GM18498 (cell line): ENCODE results near the gene FOXP2.

Experiments used
- ATAC-seq: cut with Tn5 transposase; IDR thresholded peaks from one replicate; pipeline ENCODE4 v1.9.1; 2021; ENCODE audit warnings: mild to moderate bottlenecking, moderate library complexity; ENCODE audit not compliant: unreplicated experiment

Gene FOXP2

DNA sequence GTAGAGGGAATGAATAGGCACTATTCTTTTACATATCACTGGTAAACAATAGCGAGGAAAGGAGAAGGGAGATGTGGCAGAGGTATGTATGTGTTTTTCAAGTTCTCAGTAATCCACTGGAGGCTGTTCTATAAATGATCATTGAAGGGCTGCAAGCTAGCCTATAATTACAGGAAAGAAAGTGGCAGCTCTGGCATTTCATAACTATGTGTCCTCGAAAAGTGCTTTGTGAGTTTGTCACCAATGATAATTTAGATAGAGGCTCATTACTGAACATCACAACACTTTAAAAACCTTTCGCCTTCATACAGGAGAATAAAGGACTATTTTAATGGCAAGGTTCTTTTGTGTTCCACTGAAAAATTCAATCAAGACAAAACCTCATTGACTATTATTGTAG is 235.1 kb downstream of the FOXP2 start:
- no peak for ATAC-seq

DNA sequence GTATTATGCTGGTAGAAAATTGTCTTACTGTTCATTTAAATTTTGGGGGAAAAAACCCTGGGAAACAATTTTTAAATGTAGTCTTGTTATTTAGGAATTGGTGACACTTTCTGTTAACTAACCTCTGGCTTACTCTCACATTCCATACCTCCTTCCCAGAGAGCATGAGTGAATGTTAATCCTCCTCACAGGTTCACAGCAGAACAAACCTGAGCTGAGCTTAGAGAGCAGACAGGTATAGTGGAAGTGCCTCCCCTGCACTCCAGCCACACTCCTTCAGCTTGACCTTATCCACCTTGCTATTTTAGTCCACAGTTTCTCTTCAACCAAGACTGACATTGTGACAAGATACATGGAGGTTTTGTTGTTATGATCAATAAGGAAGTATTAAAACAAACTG is 235.9 kb downstream of the FOXP2 start:
- ATAC-seq, result no peak

GRCh38 chr7:114652041-114652440 is 237.4 kb downstream of the FOXP2 start:
- ATAC-seq, result no peak

DNA sequence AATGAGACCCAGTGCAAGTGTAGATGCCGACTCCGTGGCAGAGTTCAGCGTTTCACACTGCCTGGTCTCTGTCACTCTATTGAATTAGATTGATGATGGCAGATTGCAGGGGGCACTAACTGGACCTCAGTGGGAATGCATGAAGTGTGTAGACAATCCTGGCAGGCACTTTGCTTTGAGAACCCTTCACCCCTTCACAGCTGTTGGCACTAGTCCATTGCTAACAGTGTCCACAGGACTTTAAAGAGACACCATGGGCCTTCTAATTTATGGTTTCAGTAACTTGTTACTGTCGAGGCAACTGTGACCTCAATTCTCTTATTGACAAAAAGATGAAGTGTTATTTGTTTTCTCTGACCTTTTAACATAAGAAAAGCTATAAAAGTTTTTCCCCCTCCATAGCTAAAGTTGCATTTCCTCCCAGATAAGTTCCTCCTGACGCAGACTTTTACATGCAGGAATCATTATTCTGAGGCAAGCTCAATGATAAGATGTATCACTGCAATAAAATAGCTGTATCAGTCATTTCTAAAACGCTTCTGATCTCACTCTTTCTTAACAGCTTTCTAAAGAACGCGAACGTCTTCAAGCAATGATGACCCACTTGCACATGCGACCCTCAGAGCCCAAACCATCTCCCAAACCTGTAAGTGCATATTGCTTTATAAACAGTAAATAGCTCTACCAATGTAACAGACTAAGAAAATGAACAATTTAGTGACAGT is 238.9 kb downstream of the FOXP2 start:
- ATAC-seq, result no peak

DNA sequence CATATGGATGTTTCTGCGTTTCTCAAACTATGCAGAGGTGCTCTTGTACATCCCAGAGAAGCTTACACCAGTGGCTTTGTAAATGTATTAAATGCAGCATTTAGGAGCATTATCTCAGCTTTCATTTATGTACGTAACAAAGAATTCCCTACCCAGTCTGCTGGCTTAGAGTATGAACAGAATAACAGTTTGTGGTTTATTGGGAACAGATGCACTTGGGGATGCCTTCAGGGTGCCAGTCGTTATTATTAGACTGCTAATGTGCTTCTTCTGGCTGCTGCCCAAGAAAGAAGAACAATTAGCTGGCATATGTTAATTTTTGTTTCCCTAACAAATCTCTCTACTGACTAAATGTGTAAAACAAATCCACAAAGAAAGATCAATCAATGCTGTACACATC is 241.9 kb downstream of the FOXP2 start:
- ATAC-seq, result no peak

- ATAC-seq, result no peak
These were observed 242.7 kb downstream of the FOXP2 start for GRCh38 chr7:114657279-114657678.

DNA sequence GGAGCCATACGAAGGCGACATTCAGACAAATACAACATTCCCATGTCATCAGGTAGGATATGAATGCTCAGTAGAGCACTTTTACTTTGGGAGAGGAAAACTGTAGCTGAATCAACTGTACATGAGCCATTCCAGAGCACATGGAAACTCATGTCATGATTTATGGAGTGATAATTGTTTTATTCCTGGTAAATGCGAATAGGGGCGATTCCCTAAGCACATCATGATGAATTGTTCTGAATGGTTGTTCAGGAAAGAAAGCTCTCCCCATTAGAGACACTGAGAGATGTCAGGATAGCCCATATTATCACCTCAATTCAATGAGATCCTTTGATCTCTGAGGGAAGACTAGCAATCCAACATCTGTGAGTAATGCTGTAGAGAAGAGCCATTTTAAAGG is 243.6 kb downstream of the FOXP2 start:
- ATAC-seq, result no peak

GRCh38 chr7:114659409-114660125 is 245.0 kb downstream of the FOXP2 start:
- no peak for ATAC-seq

- ATAC-seq, result no peak
These were observed 245.5 kb downstream of the FOXP2 start for GRCh38 chr7:114660126-114660486.

DNA sequence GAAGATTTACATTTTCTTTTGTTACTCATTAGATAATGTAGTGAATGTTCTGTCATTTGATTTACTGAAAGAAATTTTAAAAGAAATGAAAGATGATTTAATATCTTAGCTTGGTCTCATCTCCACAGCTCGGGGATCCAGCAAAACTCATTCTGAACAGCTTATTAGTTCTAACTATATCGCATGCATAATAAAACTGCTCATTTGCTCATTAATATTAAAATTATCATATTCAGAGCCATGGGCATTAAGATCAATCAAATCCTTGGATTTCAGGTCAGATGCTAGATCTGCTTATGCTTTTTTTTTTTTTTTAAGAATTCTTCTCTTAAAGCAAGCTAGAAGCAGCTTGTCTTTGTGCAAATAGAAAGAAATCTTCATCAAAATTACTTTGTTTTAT is 246.1 kb downstream of the FOXP2 start:
- no peak for ATAC-seq

GRCh38 chr7:114662002-114662677 is 247.5 kb downstream of the FOXP2 start:
- no peak for ATAC-seq

DNA sequence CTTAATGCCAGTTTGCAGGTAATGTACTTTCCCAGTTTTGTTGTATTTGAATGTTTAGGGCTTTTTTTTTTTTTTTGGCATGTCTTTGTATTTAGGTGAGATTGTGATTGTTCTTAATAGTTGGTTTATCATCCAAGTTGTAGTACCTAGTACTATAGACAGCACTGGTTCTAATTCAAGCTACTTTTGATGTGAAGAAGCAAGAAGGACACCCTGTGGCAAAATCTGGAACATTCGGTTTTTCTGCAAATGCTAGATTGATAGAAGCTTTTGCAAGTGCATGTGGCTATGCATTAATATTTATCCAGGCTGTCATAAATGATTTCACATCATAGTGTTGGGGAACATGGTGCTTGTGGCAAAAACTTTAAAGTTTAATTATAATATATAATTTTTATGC is 248.9 kb downstream of the FOXP2 start:
- no peak for ATAC-seq

DNA sequence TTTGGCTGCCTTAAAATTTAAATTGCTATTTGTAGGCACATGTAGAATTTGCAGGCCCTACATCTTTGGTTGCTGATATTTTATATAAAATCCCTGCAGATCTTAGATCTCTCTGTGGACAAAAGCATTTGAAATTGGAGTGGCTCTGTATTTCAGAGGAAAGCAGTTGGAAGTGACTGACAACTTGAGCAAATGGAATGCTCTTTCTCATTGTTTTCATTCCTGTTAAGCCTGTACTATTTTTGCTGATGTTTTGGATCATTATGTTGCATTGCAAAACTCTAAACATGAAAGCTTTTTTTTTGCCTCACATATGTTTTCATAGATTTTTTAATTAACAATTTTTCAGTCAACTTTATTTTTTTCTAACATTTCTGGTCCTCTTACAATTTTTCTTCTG is 256.1 kb downstream of the FOXP2 start:
- ATAC-seq, result no peak

DNA sequence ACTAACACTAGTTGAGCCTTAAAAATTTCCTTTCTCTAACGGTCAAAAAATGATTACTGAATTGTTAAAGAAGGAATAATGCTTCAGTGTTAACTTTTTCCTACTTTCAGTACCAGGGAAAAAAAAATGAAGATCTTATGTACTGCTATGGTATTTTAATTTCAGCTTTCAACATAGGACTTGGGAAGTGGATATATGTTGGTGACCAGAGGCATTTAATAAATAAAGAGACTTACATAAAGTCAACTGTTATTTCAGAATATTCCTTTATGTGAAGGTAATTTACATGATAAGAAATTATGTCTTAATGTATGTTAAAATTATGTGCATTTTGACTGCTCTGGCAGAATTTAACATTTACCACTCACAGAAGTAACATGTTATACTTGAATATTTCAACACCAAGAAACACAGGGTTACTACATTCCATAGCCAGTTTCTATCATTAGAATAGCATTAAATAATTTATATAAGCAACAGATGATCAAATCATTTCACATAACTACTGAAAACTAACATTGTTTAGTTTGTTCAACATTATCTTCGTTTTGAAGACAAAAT is 257.0 kb downstream of the FOXP2 start:
- ATAC-seq, result no peak

DNA sequence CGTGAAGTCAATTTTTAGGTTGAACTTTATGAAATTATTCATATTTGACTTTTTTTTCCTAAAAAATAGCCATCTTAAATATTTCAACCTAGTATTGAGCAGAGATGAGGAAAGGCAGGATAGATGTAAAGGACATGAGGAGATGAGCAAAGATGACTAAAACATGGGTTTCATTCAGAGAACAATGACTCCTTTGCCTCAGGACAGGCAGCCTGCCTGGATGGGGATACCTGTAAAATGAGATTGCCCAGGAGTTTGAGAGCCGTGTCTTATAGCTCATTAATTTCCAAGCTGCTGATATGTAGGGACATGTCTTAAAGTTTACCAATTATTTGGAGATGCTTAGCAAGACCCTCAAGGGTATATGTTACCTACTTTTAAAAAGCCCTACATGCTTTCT is 263.5 kb downstream of the FOXP2 start:
- no peak for ATAC-seq

DNA sequence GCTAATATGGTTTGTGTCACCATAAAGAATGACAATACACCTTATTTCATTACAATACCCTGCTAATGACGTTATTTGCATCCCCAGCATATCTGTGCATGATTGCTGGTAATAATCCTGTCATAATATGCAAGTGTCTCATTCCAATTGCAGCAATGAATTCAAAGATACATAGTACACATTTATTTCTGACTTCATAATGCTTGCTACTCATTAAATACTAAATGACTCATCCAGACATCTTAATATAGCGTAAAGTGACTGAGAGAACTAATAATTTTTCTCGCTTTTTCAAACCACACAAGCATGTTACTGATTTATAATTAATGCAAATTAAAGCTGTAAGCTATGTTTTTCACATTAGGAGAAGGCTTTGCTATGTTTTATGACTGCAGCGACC is 272.6 kb downstream of the FOXP2 start:
- ATAC-seq, result no peak

DNA sequence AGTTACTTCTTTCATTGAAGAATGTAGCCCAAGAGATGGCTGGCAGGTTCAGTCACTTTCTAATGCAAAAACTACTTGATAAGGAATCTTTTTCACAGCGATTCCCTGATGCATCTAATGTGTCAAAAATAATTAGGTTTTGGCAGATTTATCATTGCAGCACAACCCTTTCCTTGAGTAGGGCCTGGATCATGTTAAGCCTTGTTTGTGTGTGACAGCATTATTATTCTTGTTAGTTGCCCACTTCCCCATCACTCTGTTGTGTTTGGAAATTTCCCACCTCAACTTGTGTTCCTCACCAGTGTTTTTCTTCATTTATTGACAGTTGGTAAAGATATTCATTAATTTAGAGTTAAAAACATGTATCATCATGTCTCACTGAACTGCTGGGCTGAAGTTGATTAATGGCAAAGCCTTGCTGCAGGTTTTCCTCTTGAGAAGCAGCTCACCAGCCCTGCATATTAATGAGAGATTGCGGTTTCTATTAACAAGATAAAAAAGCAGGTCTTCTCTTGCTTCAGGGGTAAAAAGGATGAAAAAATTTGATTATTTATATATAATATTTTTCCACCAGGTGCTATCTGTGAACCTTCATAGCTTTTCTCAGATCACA is 273.9 kb downstream of the FOXP2 start:
- no peak for ATAC-seq

DNA sequence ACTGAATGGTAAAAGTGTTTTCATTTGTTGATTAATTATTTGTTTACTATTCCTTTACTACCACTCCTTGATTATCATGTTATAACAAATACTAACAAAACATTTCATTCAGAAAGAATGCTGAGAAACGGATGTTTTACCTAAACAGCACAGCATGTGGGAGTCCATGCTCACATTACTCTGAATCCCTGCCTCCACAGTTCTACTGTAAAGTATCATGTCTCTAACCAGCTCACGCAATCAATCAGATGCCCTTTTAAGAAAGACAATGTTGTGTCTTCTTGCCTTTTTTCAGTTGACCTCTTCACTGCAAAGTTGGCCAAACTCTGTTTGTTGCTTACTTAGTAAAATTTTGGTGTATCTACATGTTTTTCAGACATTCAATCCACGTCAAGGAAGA is 274.8 kb downstream of the FOXP2 start:
- ATAC-seq, result no peak

DNA sequence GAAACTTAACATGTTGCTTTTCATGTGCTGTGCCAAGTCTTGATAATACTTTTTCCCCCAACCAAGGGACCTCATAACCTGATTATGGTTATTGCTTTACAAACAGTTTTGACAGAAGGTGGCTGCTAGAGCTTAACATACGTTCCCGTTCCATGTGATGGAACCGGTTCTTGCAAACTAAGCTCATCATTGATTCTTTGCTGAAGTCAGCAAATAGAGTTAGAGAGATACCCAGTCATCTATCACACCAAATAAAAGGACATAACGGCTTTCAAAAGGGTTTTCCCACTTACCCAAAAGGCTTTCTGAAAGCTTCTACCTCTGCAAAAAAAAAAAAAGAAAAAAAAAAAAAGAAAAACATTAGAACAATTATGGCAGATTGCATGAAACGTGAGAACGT is 277.0 kb downstream of the FOXP2 start:
- no peak for ATAC-seq

DNA sequence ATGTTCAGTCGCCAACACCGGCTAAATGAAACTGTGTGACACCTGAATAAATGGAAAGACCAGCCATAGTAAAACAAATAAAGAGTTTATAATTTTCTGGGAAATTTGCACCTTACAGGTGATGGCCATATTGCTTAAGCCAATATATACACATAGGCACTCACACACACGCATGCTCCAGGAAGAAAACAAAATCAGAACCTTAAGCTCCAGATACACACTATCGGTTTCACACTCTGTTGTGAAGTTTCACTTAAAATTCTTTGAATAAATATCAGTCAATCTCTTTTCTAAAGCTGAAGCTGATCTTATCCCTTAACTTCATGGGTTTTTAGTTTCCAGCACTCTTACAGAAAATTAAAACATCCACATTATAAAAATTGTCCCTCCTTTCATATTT is 280.6 kb downstream of the FOXP2 start:
- no peak for ATAC-seq

DNA sequence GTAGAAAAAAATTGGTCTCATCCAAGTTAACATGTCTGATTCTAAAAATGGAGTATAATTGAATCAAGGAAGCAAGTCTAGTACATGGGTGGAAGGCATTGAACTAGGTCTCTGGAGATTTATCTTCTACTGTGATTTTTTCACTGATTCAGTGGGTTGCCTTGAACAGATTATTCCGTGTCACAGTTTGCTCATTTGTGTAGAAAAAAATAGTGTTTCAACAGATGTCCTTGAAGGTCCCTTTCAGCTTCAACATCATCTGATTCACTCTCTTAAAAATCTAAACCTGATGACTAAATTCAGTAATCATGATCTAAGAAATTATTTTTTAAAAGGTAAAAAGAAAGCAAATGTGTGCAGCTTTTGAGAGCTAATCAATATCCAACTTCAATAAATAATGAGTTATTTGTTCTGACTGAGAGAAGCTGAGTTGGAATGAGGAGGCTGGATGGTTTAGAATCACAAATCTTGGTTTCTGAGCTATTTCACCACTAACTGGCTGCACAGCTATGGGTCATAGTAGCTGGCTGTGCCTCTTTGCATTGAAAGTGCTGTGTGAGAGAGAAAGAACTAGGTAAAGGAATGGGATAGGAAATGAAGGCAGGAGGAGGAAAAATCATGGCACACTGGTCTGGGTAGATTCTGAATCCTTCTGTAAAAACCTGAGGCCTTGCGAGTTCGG is 285.8 kb downstream of the FOXP2 start:
- no peak for ATAC-seq
